Esophagus muscularis mucosa (tissue), 4 donors: ENCODE data around the gene EVL. TPM values are rescaled to one million over a fixed set of nuclear protein-coding genes. Genes with fewer than 3 reads are reported as not detected.

Experiments used
- DNase-seq: peaks from one replicate; pipeline ENCODE4 v3.0.0-alpha.2; 2017; ENCODE audit errors: extremely low spot score
- H3K27ac ChIP-seq, 4 donors: fragments of 200-600 bp; sonication (generic); replicated peaks in 1 of 4; 1 replicate in 3 of 4; 2 replicates in 1 of 4; pipeline ENCODE4 v1.5.1; 2016 to 2019; ENCODE audit warnings: mild to moderate bottlenecking in 1 of 4
- H3K27me3 ChIP-seq, 4 donors: fragments of 200-600 bp; sonication (generic); one replicate each; pipeline versions ENCODE4 v1.5.1 to v1.6.0; 2016 to 2019
- H3K36me3 ChIP-seq, 4 donors: fragments of 200-600 bp; sonication (generic); one replicate each; pipeline ENCODE4 v1.5.1; 2016 to 2019
- H3K4me1 ChIP-seq, 4 donors: fragments of 200-600 bp; sonication (generic); one replicate each; pipeline ENCODE4 v1.5.1; 2016 to 2019
- H3K4me3 ChIP-seq, 4 donors: fragments of 200-600 bp; sonication (generic); 1 replicate in 2 of 4; 2 replicates in 2 of 4; pipeline ENCODE4 v1.5.1; 2016 to 2019; ENCODE audit warnings: mild to moderate bottlenecking in 4 of 4, moderate library complexity in 1 of 4
- H3K9me3 ChIP-seq, 4 donors: fragments of 200-600 bp; sonication (generic); 1 replicate in 3 of 4; 2 replicates in 1 of 4; pipeline ENCODE4 v1.5.1; 2016 to 2019
- CTCF ChIP-seq, 3 experiments: fragments of 200-600 bp in 2 of 3; fragments of 450-650 bp in 1 of 3; sonication (generic) in 2 of 3; IDR thresholded peaks; one replicate each; pipeline ENCODE4 v1.5.1; 2017 to 2019; ENCODE audit warnings: antibody characterized with exemption in 3 of 3, mild to moderate bottlenecking in 2 of 3, moderate library complexity in 1 of 3
- EP300 ChIP-seq: sonication (generic); formaldehyde crosslinking; IDR thresholded peaks from one replicate; pipeline ENCODE4 v1.6.1; 2017; ENCODE audit warnings: antibody characterized with exemption
- POLR2A ChIP-seq: fragments of 450-650 bp; IDR thresholded peaks from one replicate; pipeline ENCODE4 v1.6.1; 2017; ENCODE audit warnings: antibody characterized with exemption, moderate library complexity, mild to moderate bottlenecking, low read depth
- POLR2AphosphoS5 ChIP-seq, 2 donors: sonication (generic); formaldehyde crosslinking; IDR thresholded peaks; one replicate each; pipeline ENCODE4 v1.6.1; 2017; ENCODE audit warnings: antibody characterized with exemption in 2 of 2
- WGBS: methylation state at CpG from one replicate; pipeline ENCODE4 v1.1.5; 2018; 5-methylcytosine and 5-hydroxymethylcytosine counted together
- intact Hi-C: fragments of 100-400 bp; cut with DNase I; formaldehyde crosslinking; loops from one replicate; pipeline ENCODE4 v1.15.1; 2023
- total RNA-seq, 4 donors: library from RNA; depleted of rRNA; stranded (reverse); fragments of >200 nt; gene quantifications; one replicate each; pipeline versions ENCODE4 v1.1.0 to v1.2.1, GENCODE V29; 2016

EVL gene
- total RNA-seq, 4 donors from 2014 or later = 27.0 to 43.9 (median 37.3) TPM

- WGBS = 28% methylated on average over 12 of the region's 32 CpGs
- no peak overlapping the region for H3K27ac ChIP-seq
- H3K4me3 ChIP-seq = peak overlapping the region; percentile 43 to 52 (median 48)
- intact Hi-C loops = no loop called here
- no peaks in the 10 kb centered on the region for H3K36me3 ChIP-seq
- H3K4me1 ChIP-seq = peaks cover 12 to 18% (median 17%) of the 10 kb centered on the region in 4 donors
- no peak for DNase-seq
- peaks cover 2 to 72% (median 33%) of the 10 kb centered on the region in 4 donors for H3K27me3 ChIP-seq
- TF ChIP-seq EP300 (no peak), CTCF (IDR thresholded peaks at IDR 0.05) (no peak), POLR2A (no peak), POLR2AphosphoS5 (IDR thresholded peaks at IDR 0.05) (no peak)
- H3K9me3 ChIP-seq = peaks cover 0 to 9% (median 8%) of the 10 kb centered on the region in 4 donors
These were observed 93.4 kb downstream of the EVL start for GRCh38 chr14:100158566-100159093.

GRCh38 chr14:100159094-100159864 lies 94.1 kb downstream of the EVL start, which contains the start of gene DEGS2:
DEGS2 (minus strand) TSS chr14:100159645; CDS start chr14:100159587, 58 bp downstream.
- H3K4me1 ChIP-seq = peaks cover 12 to 18% (median 17%) of the 10 kb centered on the region in 4 donors
- H3K27me3 ChIP-seq = peaks cover 2 to 67% (median 33%) of the 10 kb centered on the region in 4 donors
- no CpG with 5 or more reads among the region's 94 CpGs for WGBS
- H3K4me3 ChIP-seq = peak within 1 kb of the TSS; percentile 43 to 52 (median 48)
- DNase-seq = no peak
- no peaks in the 10 kb centered on the region for H3K36me3 ChIP-seq
- intact Hi-C loops = no loop called here
- H3K27ac ChIP-seq = no peak within 1 kb of the TSS
- TF ChIP-seq POLR2AphosphoS5 (IDR thresholded peaks at IDR 0.05) = no peak
- TF ChIP-seq EP300 = no peak
- no peak for TF ChIP-seq CTCF (IDR thresholded peaks at IDR 0.05)
- peaks cover 0 to 9% (median 8%) of the 10 kb centered on the region in 4 donors for H3K9me3 ChIP-seq

- 56% methylated on average over 4 of the region's 39 CpGs for WGBS
- H3K27ac ChIP-seq = no peak overlapping the region
These were observed 94.8 kb downstream of the EVL start for GRCh38 chr14:100159865-100160533.

GRCh38 chr14:100160534-100160916 lies 95.3 kb downstream of the EVL start:
- Histone ChIP-seq H3K27ac (no peak overlapping the region), H3K9me3 (no peaks in the 10 kb centered on the region), H3K27me3 (peaks cover 2 to 62% (median 33%) of the 10 kb centered on the region in 4 donors), H3K36me3 (no peaks in the 10 kb centered on the region), H3K4me1 (peaks cover 16 to 23% (median 21%) of the 10 kb centered on the region in 4 donors), H3K4me3 (no peak overlapping the region)
- WGBS = no CpG with 5 or more reads among the region's 7 CpGs
- intact Hi-C loops = no loop called here
- TF ChIP-seq POLR2AphosphoS5 (IDR thresholded peaks at IDR 0.05) (no peak), EP300 (no peak), CTCF (IDR thresholded peaks at IDR 0.05) (no peak), POLR2A (no peak)
- no peak for DNase-seq

More at GRCh38 chr14:100159865-100160533, 94.8 kb downstream of the EVL start:
- H3K36me3 ChIP-seq = no peaks in the 10 kb centered on the region
- peaks cover 2 to 60% (median 33%) of the 10 kb centered on the region in 4 donors for H3K27me3 ChIP-seq
- H3K4me1 ChIP-seq = peaks cover 12 to 18% (median 17%) of the 10 kb centered on the region in 4 donors
- no peak for DNase-seq
- TF ChIP-seq CTCF (IDR thresholded peaks at IDR 0.05) = no peak
- TF ChIP-seq POLR2A = no peak
- TF ChIP-seq POLR2AphosphoS5 (IDR thresholded peaks at IDR 0.05) = no peak
- TF ChIP-seq EP300 = no peak
- intact Hi-C loops = no loop called here
- peak overlapping the region; percentile 43 to 52 (median 48) for H3K4me3 ChIP-seq
- H3K9me3 ChIP-seq = peaks cover 0 to 2% (median 1%) of the 10 kb centered on the region in 4 donors
